Vagina (tissue), 2 donors: ENCODE data around the gene NEDD9. TPM values are rescaled to one million over a fixed set of nuclear protein-coding genes. Genes with fewer than 3 reads are reported as not detected.

ENCODE experiments used
- DNase-seq, 2 donors: peaks; one replicate each; pipeline ENCODE4 v3.0.0-alpha.2; 2017; ENCODE audit errors: extremely low spot score in 2 of 2
- H3K27ac ChIP-seq: fragments of 200-600 bp; sonication (generic); one replicate; pipeline ENCODE4 v1.5.1; 2019
- H3K27me3 ChIP-seq: fragments of 200-600 bp; sonication (generic); one replicate; pipeline ENCODE4 v1.5.1; 2019
- H3K36me3 ChIP-seq, 2 donors: fragments of 200-600 bp; sonication (generic); one replicate each; pipeline ENCODE4 v1.5.1; 2017 to 2019
- H3K4me1 ChIP-seq: fragments of 200-600 bp; sonication (generic); one replicate; pipeline ENCODE4 v1.5.1; 2019
- H3K4me3 ChIP-seq, 2 donors: fragments of 200-600 bp; sonication (generic); 1 replicate in 1 of 2; 2 replicates in 1 of 2; pipeline ENCODE4 v1.5.1; 2016 to 2019
- H3K9me3 ChIP-seq: fragments of 200-600 bp; sonication (generic); one replicate; pipeline ENCODE4 v1.5.1; 2019
- CTCF ChIP-seq, 3 experiments: fragments of 450-650 bp in 2 of 3; fragments of 200-600 bp in 1 of 3; sonication (generic) in 1 of 3; IDR thresholded peaks; one replicate each; pipeline ENCODE4 v1.5.1; 2017 to 2019; ENCODE audit warnings: antibody characterized with exemption in 3 of 3, mild to moderate bottlenecking in 2 of 3, moderate library complexity in 2 of 3
- POLR2A ChIP-seq, 2 donors: fragments of 450-650 bp; IDR thresholded peaks; one replicate each; pipeline ENCODE4 v1.6.1; 2017; ENCODE audit warnings: antibody characterized with exemption in 2 of 2, mild to moderate bottlenecking in 2 of 2, moderate library complexity in 2 of 2
- POLR2AphosphoS5 ChIP-seq, 2 donors: sonication (generic); formaldehyde crosslinking; IDR thresholded peaks; one replicate each; pipeline ENCODE4 v1.9.0; 2017; ENCODE audit warnings: antibody characterized with exemption in 2 of 2, mild to moderate bottlenecking in 2 of 2, low read depth in 1 of 2; ENCODE audit not compliant: insufficient read depth in 1 of 2
- intact Hi-C: fragments of 100-400 bp; cut with DNase I; formaldehyde crosslinking; loops from one replicate; pipeline ENCODE4 v1.15.1; 2023
- total RNA-seq: library from RNA; depleted of rRNA; stranded (reverse); fragments of >200 nt; gene quantifications from one replicate; pipeline ENCODE4 v1.2.3, GENCODE V29; 2016

The NEDD9 gene
- total RNA-seq, 1 donor from 2014 or later: 45.4 TPM

- H3K4me1 ChIP-seq: peaks cover 26% of the 10 kb centered on the region
- no peak for TF ChIP-seq POLR2A (IDR thresholded peaks at IDR 0.05)
- TF ChIP-seq POLR2AphosphoS5 (IDR thresholded peaks at IDR 0.05; ENCODE audit: insufficient read depth in 1 of 2, low read depth in 1 of 2): no peak
- no peaks in the 10 kb centered on the region for H3K9me3 ChIP-seq
- no peak for DNase-seq
- intact Hi-C loops: loop anchor here (5.0 to 10.0 kb wide), 2 partner anchors 254 to 1811 kb away; no protein-coding TSS in a partner anchor
- H3K4me3 ChIP-seq: no peak overlapping the region
- no peak overlapping the region for H3K27ac ChIP-seq
- H3K27me3 ChIP-seq: no peaks in the 10 kb centered on the region
- no peaks in the 10 kb centered on the region for H3K36me3 ChIP-seq
These were observed 8.8 kb upstream of the NEDD9 start for GRCh38 chr6:11241154-11241792.

- H3K4me1 ChIP-seq: peaks cover 26% of the 10 kb centered on the region
- TF ChIP-seq POLR2A (IDR thresholded peaks at IDR 0.05): no peak
- TF ChIP-seq CTCF (IDR thresholded peaks at IDR 0.05): no peak
- no peak for TF ChIP-seq POLR2AphosphoS5 (IDR thresholded peaks at IDR 0.05; ENCODE audit: insufficient read depth in 1 of 2, low read depth in 1 of 2)
- H3K9me3 ChIP-seq: no peaks in the 10 kb centered on the region
- no peak overlapping the region for H3K27ac ChIP-seq
- intact Hi-C loops: loop anchor here (10.0 kb wide), 1 partner anchor 127 kb away; no protein-coding TSS in a partner anchor
- no peak for DNase-seq
- H3K36me3 ChIP-seq: no peaks in the 10 kb centered on the region
- no peaks in the 10 kb centered on the region for H3K27me3 ChIP-seq
- H3K4me3 ChIP-seq: no peak overlapping the region
These were observed 5.5 kb upstream of the NEDD9 start for GRCh38 chr6:11237956-11238355.

- no peak for DNase-seq
- intact Hi-C loops: loop anchor here (10.0 kb wide), 1 partner anchor 127 kb away; no protein-coding TSS in a partner anchor
- Histone ChIP-seq H3K27ac (no peak overlapping the region), H3K4me3 (no peak overlapping the region), H3K4me1 (peaks cover 26% of the 10 kb centered on the region), H3K27me3 (no peaks in the 10 kb centered on the region), H3K9me3 (no peaks in the 10 kb centered on the region), H3K36me3 (no peaks in the 10 kb centered on the region)
- TF ChIP-seq POLR2AphosphoS5 (IDR thresholded peaks at IDR 0.05; ENCODE audit: insufficient read depth in 1 of 2, low read depth in 1 of 2) (no peak), POLR2A (IDR thresholded peaks at IDR 0.05) (no peak), CTCF (IDR thresholded peaks at IDR 0.05) (no peak)
These were observed 5.0 kb upstream of the NEDD9 start for GRCh38 chr6:11237428-11237827.

GRCh38 chr6:11236915-11237314 lies 4.4 kb upstream of the NEDD9 start:
- TF ChIP-seq POLR2A (IDR thresholded peaks at IDR 0.05) (no peak), POLR2AphosphoS5 (IDR thresholded peaks at IDR 0.05; ENCODE audit: insufficient read depth in 1 of 2, low read depth in 1 of 2) (no peak), CTCF (IDR thresholded peaks at IDR 0.05) (no peak)
- H3K27me3 ChIP-seq: no peaks in the 10 kb centered on the region
- H3K27ac ChIP-seq: no peak overlapping the region
- no peak for DNase-seq
- H3K4me3 ChIP-seq: no peak overlapping the region
- H3K36me3 ChIP-seq: no peaks in the 10 kb centered on the region
- intact Hi-C loops: loop anchor here (10.0 kb wide), 1 partner anchor 128 kb away; no protein-coding TSS in a partner anchor
- H3K4me1 ChIP-seq: peaks cover 26% of the 10 kb centered on the region
- no peaks in the 10 kb centered on the region for H3K9me3 ChIP-seq

- H3K4me3 ChIP-seq: no peak overlapping the region
- H3K9me3 ChIP-seq: no peaks in the 10 kb centered on the region
- no peaks in the 10 kb centered on the region for H3K27me3 ChIP-seq
- no peak for DNase-seq
- no peak overlapping the region for H3K27ac ChIP-seq
- H3K36me3 ChIP-seq: no peaks in the 10 kb centered on the region
- TF ChIP-seq CTCF (IDR thresholded peaks at IDR 0.05) (no peak), POLR2AphosphoS5 (IDR thresholded peaks at IDR 0.05; ENCODE audit: insufficient read depth in 1 of 2, low read depth in 1 of 2) (peak in 1 of 2 donors; percentile 71)
- intact Hi-C loops: loop anchor here (10.0 kb wide), 1 partner anchor 129 kb away; no protein-coding TSS in a partner anchor
- H3K4me1 ChIP-seq: peaks cover 32% of the 10 kb centered on the region
These were observed 3.7 kb upstream of the NEDD9 start for GRCh38 chr6:11236076-11236750.
